GM21528 (cell line): ENCODE data around the gene EXT2.

Source experiments
- ATAC-seq: cut with Tn5 transposase; IDR thresholded peaks from one replicate; pipeline ENCODE4 v1.9.1; 2021; ENCODE audit warnings: mild to moderate bottlenecking, moderate library complexity; ENCODE audit not compliant: unreplicated experiment, low FRiP score

Gene EXT2

DNA sequence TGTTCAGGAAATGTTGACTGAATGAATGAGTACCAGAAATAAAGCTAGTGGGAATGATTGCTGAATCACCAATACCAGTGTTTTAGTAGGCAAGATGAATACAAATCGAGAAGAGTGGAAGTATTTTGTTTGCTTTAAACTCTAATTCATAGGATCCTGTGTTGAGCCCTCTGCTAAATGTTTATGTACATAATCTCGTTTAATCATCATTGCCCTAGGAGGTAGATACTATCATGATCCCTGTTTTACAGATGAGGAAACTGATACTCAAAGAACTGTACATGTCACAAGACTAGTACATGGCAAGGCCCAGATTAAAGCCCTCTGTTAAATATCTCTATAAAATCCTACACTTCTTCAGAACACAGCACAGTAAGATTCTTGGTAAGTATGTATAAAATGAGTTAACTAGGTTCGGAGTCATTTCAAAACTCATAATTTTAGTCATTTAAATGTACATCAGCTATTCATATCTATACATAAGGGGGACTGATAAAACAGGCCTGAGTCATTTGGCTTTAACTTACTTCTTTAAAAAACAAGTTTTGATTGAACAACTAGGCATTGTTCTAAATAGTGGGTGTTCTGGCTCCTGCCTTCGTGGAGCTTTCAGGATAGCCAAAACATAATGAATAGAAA lies 97.1 kb downstream of the EXT2 start:
- no peak for ATAC-seq

DNA sequence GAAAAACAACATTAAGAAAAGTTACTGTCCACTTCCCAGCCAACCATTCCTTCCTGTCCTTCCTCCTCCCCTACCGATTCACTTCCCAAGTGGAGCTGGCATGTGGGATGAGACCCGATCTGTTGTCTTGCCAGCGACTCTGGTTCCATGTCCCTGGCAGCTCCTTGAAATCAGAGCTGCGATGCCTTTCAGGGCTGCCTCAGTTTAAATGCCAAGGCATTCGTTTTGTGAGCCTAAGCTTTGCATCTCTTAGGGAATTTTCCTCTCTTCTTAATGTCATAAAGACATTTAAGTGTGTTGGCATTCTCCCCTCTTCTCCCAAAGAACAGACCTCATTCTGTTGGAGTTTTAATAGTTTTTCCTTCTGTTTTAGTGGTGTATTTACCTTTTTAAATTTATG lies 98.4 kb downstream of the EXT2 start:
- no peak for ATAC-seq

DNA sequence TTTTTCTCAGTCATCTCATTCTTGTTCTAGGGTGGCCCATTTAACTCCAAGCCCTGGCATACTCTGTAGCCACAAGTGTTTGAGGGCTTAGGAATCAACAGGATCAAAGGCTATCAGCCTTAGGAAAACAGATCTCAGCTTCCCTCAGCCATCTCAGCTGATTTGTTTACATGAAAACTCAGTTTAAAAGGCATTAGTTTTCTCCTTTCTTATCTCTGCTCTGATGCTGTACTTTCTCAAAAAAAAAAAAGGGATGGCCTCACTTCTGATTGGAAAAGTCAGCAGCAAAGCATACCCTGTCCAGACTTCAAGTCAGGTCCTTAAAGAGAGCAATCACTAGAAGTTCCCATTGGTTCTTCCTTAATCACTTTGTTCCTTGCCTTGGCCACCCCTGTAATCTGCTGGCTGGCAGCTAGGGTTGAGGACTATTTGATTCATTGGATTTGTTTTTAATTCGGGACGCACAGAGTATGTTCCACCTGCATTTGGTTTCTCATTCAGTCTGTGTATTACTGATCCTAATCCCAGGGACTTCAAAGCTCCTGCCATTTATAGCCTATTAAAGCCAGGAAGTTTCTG lies 102.8 kb downstream of the EXT2 start:
- ATAC-seq, result no peak

DNA sequence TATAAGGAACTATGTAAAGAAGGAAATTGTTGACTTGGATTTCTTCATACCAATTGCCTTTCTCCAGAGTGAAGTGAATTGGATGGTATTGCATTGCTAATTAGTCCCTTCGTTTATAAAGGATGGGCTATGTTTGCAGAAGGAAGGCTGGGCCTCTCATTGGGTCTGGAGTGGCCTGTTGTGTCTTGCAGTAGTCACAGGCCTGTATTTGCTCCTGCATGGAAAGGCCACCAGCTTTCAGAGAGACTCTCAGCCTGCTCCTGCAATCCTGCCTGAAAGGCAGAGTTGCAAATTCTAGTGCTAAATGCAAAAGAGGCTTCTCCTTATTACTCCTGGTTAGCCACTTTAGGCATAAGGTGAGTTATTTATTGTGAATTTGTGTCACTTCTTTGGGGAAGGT lies 103.8 kb downstream of the EXT2 start:
- ATAC-seq, result no peak

DNA sequence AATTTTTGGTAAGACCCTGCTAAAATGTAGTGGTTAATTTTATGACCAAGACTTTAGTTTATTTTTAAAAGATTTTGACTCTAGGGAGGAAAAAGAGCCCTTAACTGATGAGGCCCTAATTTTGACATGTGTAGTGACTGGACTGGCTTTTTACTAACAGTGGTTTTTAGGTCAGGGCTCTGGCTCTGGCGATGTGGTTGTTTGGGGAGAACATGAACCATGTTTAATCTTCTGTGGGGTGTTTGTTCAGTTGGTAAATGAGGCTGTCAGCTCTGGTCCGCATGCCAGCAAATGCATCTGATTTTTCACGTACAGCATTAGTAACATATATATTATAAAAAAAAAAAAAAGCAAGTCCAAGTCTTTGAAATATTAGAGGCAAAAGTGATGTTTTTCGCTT lies 104.3 kb downstream of the EXT2 start:
- ATAC-seq, result no peak

DNA sequence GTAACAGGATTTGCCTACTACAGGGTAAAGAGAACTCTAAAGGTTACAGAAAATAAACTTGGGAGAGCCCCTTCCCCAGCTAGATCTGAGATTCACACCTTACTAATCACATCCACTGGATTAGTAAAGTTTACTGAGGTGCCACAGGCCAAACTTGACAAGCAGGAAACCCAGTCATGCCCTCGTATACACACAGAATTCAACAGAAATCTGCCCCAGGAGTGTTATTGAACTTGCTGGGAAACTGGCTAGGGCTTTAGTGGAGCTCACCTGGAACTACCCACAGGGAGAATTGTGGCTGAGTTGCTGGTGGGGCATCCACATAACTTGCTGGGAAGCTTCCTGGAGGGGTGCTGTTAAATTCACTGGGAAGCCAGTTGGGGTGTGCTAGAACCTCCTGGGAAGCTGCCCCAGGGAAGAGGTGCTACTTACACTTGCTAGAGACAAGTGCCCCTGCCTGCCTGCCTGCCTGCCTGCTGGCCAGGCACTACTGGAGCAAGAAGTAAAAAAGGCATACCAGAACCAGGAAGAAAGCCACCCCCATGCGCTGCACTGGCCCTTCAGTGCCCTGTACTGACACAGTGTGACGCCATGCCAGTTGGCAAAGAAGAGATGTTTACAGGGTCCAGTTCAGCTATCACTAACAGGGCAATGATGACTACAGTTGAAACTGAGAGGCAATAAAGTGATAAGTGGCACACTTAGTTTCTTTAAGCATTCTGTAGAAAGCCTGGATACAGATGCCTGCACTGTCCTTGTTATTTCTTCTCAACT lies 108.0 kb downstream of the EXT2 start:
- no peak for ATAC-seq

DNA sequence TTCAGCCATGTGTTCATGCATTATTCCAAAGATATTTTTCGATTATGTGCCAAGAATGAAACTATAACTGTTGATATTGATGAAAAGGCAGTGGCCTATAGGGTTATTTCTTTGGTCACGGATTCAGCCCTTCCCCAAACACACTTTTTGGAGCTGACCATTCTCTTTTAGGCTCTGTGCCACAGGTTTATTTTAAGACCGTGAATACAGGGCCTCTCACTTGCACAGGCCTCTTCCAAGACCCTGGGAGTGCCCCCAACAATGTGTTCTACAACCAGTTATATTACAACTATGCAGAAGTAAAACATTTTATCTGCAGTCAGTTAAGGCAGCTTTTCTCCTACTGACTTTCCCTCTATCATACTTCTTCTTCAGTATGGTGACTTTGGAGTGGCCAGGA lies 109.9 kb downstream of the EXT2 start:
- ATAC-seq, result no peak

DNA sequence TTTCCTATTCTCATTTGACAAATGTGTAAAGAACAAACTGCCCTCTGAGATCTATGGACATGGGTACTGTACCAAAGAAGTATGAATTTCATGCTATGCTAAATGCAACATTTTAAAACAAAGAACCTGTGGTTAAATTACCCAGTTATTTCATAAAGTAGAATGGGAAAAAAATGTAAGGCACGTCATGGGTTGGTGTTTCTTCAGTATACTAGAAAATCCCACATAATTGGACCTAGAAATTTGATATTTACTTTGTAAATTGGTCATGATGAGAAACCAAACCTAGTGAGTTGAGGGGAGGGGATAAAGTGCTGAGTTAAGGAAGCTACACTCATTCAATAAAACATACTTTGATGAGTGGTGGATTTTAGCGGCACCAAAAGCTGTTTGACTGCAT lies 110.4 kb downstream of the EXT2 start:
- ATAC-seq, result no peak

DNA sequence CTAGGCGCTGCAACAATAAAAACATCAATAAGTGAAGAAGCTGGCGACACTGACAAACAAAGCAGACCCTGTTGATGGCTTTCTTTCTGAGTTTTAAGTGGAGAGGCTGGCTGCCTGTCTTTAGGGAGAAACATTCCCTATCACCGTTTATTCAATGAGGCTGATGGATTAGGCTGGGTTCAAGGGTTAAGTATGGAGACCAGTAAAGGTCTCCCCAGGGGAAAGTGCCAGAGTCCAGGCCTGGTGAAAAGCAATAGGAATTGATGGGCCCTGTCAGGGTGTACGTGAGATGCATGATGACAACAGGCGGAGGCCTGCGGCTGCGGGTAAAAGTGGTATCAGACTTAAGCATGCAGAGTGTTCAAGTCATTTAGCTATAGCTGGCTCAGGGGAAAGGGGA lies 111.8 kb downstream of the EXT2 start:
- ATAC-seq, result no peak

DNA sequence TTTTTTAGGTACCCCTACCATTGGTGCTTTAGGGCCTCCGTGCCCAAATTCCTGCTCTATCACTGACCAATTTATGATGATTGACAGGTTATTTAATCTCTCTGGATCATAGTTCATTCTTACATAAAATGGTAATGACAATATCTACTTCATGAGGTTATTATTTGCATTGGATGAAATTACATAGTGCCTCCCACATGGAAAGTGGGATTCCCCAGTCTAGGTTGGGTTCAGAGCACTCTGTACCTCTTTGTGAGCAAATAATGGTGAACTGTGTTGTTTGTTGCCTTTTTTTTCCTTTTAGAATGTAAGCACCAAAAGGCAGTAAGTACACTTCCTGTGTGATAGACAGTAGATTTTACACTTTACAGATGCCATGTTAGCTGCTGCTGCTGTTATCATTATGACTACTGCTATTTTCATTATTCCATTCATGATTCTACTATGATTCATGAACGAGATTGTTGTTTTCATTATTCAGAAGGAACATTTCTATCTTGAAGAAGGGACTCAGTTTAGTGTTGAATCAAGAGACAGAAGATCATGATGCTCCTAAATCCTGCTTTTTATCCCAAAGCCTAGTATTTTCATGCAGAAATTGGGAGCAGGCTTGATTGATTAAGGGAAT lies 113.6 kb downstream of the EXT2 start:
- ATAC-seq, result no peak

DNA sequence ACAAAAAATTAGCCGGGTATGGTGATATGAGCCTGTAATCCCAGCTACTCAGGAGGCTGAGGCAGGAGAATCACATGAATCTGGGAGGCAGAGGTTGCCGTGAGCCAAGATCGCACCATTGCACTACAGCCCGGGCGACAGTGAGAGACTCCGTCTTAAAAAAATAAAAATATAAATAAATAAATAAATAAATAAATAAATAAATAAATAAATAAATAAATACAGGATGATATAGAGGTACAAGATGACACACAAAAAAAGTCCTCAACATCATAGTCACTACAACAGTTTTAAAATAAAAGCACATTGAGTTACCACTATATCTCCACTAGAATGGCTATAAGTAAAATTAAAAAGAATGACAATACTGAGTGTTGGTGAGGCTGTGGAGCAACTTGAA lies 116.7 kb downstream of the EXT2 start:
- ATAC-seq, result no peak

DNA sequence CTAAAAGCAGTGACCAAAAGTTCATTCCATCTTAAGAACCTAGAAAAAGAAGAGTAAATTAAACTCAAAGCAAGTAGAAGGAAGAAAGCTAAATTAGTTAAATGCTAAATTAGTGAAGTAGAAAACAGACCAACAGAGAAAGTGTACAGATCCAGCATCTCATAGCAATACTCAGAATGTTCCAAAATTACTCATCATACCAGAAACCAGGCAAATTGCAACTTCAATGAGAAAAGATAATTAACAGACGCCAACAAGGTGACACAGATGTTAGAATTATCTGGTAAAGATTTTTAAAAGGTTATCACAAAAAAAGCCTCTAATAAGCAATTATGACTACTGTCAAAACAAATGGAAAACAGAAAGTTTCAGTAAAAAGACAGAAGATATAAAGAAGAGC lies 117.7 kb downstream of the EXT2 start:
- ATAC-seq, result no peak

DNA sequence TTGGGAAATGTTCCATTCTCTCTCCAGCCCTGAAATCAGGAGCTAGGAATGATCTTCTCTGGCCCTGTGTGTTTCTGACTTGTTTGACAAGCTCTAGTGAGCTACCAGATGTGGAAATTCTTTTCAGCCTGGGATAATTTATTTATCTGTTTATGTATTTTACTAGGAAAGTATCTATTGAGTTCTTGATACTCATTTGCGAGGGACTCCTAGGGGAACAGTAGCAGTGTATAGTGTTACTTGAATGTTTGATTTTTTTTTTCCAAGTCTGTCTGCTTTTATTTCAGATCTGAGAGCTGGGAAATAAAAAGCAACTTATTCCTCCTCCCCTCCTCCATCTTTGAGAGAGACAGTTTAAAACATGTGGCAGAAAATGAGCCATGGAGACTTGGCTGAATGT lies 122.0 kb downstream of the EXT2 start:
- no peak for ATAC-seq

DNA sequence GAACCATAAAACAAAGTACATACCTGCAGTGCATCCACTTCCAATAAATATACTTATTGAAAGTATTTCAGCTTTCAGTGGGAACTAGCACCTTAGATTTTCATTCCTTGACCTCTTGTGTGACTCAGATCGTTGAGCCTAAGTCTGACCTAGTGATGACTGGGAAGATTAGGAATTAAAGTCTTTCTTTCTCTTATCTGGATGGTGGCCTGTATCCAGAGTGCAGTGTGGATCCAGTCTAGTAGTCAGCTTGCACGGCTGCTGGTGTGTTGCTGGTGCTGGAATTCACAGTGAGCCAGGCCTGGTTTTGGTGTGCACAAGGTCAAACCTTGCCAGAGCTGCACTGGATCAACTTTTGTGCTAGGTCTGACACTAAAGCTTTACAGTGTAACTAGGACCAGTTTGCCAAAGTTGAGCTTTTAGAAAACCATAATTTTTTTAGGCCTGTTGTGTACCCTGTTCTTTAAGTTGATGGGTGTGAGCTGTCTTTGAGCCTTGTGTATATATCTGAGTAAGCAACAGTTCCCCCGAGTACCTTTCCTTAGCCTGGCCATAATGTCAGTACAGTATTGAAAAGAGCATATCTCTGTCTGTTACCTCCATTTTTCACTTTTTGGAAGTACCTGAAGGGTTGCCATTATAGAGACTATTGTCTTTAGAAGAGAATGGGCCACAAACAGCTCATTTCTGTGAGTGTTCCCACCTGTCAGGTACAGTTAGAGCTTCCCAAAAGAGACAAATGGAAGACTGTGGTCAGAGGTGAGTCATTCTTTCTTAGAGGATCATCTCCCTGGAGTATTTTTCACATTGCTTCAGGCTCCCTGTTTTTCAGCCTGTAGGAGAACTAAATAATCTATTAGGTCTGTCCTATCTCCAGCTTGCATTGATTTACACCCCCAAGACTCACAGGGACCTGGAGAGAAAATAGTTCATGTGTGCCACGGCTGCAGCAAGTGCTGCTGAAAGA lies 124.6 kb downstream of the EXT2 start:
- ATAC-seq, result no peak

DNA sequence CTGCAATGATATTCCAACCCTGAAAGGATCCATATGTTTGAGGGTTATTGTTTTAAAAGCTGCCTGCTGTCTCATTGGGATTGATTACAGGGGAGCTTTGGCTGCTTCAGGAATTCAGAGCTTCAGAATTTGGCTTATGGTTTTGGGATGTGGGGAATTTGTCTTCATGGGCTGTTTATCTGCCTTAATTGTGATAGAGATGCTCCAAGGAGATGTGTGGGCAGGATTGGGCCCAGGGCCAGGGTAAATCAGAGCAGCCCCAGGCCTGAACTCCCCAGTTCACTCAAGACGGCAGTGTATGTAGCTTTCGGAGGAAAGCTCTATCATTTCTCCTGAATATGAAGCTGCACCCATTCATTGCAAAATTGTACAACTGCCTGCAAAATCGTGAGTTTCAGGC lies 126.0 kb downstream of the EXT2 start:
- ATAC-seq, result no peak

DNA sequence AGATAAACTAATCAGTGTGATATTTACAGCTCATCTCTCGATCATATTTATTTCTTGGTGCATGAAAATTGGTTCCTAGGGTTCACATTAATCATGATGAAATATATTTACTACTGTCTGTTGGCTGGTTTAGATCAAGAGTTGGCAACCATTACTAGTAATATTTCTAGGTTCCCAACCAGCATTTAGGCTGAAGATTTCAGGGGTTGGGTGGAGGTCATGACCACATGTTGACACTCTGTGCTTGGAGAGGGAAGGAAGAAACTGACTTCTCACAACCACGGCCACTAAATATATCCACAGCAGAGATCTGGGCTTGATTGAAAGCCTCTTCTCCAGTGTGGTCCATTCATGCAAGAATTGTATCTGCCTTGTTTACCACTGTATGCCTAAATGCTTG lies 126.5 kb downstream of the EXT2 start:
- ATAC-seq, result no peak

DNA sequence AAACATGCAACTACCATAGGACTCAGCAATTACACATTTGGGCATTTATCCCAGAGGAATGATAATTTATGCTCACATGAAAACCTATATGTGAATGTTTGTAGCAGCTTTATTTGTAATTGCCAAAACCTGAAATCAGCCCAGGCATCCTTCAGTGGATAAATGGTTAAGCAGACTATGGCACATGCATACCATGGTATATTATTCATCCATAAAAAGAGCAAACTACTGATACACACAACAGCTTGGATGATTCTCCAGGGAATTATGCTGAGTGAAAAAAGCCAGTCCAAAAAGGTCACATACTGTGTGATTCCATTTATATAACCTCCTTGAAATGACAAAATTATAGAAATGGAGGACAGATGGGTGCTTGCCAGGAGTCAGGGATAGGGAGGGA lies 127.8 kb downstream of the EXT2 start:
- no peak for ATAC-seq

DNA sequence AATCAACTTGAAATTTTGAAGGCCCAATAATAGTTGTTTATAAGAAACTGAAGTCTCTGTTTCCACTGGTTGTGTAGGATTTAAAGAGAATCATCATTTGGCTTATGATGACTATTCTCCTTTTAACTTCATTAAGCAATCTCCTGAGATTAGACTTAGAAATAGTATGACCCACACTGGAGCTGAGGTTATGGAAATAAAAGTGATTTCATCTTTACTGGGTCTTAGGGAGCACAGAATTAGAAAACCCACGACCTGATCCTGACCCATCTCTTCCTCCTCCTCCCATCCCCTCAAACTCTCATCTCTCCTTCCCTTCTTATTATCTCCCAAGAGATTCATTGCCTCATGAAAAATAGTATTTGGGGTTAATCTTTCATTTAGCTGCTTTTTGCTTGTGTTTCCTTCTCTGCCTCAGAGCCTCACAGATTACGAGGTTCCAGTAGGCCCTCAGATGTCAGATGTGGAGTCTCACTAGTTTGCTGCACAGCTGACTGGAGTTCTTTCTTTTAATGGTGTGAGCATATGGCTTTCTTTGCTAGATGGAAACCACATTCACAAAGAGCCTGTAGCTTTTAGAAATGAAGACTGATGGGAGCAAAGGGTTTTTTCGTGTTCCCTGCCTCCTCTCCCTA lies 129.5 kb downstream of the EXT2 start:
- no peak for ATAC-seq

DNA sequence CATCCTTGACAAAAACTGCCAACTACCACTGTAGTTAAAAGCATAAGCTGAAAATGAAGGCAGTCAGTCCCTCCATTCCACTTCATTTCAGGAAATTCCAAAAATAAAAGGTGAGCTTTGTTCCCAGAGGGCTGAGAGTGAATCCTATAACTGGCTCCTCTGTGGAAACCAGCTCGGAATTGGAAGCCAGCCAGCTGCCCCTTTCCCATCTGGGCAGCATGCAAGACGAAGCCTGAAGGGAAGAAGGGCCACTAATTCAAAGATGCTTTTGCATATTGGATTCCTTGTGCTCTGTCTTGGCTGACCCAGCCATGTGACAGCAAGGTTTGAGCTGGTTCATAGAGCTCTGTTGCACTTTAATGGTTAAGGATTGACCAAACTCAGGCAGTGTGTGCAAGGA lies 131.0 kb downstream of the EXT2 start:
- ATAC-seq, result no peak

DNA sequence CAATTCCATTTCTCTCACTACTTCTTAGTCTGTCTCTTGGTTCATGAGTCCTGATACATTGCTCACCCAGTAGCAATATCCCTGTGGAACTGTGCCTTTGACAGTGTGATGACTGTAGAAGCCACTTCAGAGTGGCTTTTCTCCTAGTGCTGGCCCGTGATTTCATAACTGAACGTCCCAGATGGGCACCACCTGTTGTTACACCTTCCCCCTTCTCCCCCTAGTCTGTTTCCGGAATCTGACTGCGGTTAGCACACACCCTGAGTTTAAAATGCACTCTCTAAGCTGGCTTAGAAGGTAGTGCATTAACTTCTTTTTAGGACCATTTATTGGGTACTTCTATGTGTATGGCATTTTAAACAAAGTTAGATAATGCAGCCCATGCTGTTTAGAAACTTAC lies 131.5 kb downstream of the EXT2 start:
- ATAC-seq, result no peak
